ENCODE measurements around the gene CTBS.
"Not testable (repeated sequence)": the region's sequence is repeated elsewhere in the genome, so short reads cannot be mapped to it uniquely, and the experiment has no call there.

Gene CTBS, protein sequence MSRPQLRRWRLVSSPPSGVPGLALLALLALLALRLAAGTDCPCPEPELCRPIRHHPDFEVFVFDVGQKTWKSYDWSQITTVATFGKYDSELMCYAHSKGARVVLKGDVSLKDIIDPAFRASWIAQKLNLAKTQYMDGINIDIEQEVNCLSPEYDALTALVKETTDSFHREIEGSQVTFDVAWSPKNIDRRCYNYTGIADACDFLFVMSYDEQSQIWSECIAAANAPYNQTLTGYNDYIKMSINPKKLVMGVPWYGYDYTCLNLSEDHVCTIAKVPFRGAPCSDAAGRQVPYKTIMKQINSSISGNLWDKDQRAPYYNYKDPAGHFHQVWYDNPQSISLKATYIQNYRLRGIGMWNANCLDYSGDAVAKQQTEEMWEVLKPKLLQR

DNA sequence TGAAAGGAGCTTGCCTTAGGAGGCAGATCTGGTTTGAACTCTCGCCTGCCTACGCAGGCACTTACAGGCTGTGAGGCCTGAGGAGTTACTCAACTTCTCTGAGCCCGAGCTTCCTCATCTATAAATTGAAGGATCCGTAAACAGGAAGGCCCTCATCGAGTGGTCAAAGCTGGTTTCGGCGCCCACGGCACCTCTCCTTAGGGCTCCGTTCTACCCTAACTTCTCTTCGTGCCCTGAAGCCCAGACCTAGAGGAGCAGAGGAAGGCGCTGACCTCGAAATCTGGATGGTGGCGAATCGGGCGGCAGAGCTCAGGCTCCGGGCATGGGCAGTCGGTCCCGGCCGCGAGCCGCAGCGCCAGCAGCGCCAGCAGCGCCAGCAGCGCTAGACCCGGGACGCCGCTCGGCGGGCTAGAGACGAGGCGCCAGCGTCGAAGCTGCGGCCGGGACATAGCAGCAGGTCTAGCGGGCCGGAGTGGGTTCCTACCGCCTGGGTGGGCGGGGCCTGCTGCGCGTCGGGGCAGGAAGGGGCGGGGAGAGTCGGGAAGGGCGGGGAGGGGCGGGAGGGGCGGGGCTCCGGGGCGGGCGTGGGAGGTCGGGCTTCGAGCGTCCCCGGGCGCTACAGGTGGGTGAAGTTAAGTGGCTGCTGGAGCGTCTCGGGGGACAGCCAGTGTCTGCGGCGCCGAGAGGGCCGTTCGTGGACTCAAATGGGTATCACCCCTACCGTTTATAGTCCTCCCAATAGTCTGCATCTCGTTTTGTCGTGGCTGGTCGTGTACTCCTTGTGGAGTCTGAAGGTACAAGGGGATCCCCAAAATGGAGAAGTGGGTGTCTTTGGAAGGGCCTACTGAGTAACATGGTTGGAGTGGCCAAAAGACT lies at the start of gene CTBS:
Gene CTBS, minus strand, starts transcription at position 474 of the 876 bp plus-strand sequence. Its CDS starts 25 bp downstream, at position 449.
- peak; percentile 84 for DNase-seq

DNA sequence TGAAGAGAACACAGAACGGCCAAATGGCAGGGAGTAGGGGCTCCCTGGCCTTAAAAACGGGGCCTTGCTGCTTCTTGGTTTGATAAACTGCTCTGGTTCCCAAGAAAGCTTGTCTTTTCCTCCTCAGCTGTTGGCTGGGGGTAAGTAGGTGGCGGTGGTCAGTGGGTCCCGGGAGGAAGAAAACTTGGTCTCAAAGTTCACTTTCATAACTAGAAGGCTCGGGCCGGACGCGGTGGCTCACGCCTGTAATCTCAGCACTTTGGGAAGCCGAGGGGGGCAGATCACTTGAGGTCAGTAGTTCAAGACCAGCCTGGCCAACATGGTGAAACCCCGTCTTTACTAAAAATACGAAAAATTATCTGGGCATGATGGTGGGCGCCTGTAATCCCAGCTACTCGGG lies 47.3 kb upstream of the CTBS start:
- no peak for DNase-seq

DNA sequence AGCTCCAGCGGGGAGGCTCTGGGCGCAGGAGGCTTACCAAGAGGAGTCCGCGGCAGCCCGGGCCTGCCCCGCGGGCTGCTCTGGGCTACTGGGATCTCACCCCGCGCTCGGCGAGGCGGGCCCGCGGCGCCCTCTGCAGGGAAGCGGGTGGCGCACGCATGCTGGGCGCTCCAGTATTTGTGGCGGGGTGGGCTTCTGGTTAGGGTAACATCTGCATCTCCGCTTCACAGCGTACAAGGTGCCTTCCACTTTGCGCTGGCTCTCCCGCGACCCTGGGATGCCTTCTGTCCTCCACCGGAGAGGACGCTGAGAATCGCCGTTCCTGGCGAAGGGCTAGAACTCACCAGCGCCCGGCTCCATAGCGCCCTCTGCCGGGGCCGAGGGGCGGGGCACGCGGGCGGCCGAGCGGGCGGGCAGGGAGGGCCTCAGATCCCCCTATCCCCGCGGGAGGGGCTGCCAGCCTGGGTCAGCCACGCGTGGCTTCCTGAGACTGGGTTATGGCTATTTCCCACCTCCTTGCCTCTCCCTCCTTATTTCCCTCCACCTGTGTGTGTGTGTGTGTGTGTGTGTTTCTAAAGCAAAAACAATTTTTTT lies 46.6 kb upstream of the CTBS start:
- peak; percentile 47 for DNase-seq

DNA sequence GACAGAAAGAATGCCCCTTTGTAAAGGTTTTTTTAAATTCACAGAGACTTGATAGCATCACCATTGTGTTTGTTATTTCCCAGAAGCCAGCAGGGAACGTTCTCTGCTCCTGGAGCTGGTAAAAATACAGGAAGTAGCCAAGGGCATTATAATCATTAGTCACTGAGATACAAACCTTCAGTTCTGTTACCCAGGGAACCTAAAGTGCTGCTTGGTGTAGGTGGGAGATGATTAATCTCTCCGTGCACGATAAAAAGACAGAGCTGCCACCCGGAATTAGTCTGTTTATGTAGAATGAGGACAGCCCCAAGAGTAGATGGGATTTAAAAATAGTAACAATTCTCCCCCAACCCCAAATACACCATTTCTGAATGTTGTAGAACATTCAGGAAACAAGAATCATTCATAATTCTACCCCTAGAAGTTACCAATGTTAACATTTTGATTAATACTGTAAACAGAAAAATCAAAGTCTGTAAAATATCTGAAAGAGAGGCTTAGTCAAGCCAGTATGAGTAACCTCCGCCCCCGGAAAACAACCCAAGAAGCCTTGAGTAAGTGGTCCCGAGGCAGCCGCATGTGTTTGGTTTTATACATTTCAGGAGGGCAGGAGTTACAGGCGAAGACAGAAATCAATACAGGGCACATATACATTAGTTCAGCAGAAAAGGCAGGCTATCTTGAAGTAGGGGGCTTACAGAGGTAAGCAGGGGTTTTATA lies 45.3 kb upstream of the CTBS start:
- peak; percentile 83 for DNase-seq

DNA sequence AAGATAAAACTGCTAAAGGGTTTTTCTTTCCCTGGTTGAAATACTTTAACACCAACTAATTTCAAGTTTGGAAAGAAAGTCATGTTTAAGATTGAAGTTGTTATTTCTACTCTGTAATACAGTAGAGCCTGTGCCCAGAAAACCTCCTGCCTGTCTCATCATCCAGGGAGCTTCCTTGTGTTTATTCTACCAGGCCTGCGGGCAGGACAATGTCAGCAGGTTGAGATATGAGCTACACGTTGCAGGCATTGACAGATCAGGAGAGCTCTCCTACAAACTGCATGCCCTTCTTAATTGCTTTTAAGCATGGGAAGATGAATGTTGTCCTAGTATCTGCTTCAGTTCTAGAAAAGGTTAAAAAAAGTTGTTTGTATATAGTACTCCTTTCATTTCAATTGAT lies 43.1 kb upstream of the CTBS start:
- DNase-seq, result no peak

DNA sequence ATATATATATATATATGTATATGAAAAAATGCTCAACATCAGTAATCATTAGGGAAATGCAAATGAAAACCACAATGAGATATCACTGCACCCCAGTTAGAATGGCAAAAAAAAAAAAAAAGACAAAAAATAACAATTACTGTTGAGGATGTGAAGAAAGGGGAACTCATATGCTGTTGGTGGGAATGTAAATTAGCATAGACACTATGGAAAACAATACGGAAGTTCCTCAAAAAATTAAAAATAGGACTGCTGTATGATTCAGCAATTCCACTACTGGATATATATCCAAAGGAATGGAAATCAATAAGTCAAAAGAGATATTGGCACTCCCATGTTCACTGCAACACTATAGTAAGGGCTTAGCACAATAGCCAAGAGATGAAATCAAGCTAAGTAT lies 41.5 kb upstream of the CTBS start:
- DNase-seq, result no peak

DNA sequence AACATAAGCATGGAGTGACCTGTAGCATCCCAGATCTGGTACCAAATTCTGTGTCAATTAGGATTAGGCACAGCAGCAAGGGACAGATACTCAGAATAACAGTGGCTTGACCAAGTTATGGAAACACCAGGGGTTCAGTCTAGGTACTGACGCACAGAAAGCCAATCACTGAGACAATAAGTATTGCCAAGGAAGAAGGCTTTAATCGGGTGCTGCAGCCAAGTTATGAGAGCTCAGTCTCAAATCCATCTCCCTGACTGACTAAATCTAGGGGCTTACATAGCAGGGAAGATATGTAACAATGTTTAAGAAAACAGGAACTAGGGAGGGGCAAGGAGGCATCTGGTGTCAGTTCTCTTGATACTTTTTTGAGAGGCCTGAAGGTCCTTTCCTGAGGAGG lies 39.6 kb upstream of the CTBS start:
- DNase-seq, result no peak

DNA sequence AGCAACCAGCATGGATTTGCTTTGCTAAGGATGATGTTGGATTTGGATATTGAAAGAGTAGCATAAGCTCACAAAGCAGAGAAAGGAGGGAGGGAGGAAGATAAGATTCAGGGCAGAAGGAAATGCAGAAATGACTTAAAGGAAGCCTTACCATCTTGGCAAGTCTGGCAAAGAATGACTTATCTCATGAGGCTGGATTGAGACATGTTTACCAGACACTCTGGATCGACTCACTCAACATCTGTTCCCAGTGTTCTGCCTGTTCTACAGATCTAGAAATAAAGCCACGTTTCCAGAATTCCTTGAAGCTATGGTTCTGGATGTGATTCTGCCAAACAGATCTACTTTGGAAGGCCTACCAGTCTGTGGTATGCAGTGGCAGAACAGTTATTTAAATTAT lies 38.8 kb upstream of the CTBS start:
- DNase-seq, result no peak

DNA sequence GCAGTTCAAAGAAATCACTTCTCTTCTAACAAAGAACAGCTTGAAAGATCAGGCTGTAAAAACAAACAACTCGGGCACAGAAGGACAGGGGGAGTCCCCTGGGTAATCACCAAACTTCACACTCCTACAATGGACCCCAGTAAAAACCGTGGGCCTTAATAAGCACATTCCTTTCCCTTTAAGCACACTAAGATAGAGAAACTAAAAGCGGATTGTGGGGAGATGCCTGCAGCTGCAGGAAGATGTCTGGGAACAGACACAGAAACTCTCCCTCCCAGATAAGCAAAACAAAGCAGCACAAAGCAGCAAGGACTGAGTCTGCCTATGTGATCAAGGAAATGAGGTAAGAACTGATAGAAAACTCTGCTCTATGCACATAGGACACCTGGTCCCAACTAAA lies 37.6 kb upstream of the CTBS start:
- DNase-seq, result no peak

DNA sequence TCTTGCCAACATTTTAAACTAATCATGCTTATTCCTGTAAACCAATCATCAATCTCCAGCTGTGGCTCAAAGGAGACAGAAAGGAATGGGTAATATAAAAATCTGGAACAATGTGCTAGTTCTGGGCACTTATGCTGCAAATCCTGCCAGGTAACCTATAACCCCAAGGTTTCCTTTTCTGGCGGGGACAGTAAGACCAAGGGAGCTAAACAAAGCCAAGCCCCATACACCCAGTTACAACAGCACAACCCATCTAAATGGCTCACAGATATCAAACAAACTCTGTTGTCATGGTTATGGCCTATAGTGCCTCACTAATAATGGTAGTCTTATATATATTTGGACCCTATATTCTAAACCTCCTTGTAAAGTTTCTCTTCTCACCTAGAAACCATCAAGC lies 36.9 kb upstream of the CTBS start:
- no peak for DNase-seq

DNA sequence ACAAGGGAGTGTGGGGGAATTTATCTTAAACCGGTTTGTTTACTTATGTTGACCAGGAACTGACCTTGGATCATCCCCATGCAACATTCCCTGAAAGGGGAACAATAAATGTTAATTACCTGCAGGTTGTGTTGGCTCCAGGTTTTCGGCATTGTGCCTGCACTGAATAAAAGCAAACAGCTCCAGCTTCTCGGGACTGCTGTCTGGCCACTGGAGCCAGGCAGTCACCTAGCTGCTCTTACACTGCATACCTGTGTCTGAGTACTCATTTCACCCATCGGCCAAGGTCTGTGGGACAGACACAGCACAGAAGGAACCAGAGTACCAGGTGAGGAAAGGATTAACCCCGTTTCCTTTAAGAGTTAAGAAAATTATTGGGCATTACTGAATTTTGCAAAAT lies 32.7 kb upstream of the CTBS start:
- no peak for DNase-seq

DNA sequence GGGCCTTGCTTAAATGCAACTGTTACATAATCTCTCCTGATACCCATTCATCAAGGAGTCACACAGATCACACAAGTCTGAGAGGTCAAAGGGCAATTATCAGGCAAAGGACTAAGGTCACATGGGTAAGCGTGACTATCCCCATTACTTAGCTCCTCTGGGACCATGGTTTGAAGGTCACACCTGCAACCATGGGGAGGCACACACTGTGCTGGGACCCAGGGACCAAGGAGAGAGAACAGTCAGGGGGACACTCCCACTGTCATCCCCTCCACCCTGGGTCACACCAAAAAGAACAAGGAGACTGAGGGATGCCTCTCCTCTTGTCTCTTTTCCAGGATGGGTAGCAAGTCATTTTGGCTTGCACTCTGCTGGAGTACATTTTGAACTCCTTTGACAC lies 30.9 kb upstream of the CTBS start:
- no peak for DNase-seq

DNA sequence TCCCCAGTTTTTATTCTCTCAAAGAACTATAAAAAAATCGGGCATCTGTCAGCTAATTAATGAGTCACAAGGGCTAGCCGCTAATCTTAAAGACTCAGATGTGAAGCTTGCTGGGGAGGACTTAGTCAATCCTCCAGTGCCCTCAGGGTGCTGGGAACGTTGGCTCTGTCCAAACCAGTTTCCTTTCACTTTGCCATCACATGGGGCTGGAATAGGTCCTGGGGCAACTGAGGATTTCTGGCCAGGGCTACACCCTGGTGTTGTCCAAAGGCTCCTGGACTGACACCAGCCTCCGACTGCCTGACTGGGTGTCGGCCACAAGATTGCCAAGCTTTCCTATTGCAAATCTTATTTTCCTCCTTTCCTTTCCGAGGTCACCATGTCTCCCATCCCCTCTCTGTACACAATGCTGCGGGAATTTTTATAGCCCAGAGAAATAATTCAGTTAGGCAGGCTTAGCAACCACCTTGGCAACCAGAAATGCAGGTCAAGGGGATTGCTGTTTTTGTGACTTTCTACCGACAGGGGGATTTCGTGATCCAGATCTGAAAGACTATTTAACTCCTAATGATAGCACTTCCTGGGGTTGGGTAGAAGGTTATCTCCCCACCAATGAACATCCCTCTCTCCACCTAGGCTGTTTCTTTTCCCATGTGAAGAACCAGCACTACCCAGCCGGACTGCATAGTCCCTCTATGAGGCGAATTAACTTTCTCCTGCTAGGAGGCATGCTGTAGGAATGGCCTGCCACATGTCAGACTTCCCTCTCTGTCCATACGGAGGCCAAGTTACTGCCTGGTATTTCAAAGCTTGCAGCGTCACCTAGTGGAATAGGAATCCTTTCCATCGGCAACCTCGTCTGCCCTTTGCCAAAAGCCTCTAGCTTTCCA lies 29.9 kb upstream of the CTBS start:
- DNase-seq, result peak; percentile 92

DNA sequence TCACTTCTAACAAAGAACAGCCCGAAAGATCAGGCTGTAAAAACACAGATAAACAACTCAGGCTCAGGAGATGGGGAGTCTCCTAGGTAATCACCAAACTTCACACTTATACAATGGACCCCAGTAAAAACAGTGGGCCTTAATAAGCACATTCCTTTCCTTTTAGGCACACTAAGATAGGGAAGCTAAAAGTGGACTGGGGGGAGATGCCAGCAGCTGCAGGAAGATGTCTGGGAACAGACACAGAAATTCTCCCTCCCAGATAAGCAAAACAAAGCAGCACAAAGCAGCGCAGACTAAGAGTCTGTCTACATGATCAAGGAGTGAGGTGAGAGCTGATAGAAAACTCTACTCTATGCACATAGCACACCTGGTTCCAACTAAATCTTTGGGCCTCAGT lies 29.0 kb upstream of the CTBS start:
- peak; percentile 31 for DNase-seq

DNA sequence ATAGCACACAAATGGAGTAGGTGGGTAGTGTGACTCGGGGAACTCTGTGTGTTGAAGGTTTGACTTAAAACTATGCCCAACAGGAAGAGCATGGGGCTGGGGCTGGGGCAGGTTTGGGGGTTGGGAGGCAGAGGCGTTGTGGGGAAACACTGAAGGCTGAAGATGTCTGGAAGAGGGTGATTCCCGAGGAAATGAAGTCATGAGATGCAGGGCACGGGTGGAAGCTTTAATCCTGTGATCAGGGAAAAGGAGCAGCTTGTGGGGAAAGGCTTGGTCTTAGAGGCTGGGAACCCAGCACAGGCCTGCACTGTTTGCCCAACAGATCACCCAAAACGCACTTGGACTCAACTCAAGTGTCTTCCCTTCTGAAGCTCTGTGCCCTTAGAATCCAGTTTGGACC lies 26.6 kb upstream of the CTBS start:
- no peak for DNase-seq

DNA sequence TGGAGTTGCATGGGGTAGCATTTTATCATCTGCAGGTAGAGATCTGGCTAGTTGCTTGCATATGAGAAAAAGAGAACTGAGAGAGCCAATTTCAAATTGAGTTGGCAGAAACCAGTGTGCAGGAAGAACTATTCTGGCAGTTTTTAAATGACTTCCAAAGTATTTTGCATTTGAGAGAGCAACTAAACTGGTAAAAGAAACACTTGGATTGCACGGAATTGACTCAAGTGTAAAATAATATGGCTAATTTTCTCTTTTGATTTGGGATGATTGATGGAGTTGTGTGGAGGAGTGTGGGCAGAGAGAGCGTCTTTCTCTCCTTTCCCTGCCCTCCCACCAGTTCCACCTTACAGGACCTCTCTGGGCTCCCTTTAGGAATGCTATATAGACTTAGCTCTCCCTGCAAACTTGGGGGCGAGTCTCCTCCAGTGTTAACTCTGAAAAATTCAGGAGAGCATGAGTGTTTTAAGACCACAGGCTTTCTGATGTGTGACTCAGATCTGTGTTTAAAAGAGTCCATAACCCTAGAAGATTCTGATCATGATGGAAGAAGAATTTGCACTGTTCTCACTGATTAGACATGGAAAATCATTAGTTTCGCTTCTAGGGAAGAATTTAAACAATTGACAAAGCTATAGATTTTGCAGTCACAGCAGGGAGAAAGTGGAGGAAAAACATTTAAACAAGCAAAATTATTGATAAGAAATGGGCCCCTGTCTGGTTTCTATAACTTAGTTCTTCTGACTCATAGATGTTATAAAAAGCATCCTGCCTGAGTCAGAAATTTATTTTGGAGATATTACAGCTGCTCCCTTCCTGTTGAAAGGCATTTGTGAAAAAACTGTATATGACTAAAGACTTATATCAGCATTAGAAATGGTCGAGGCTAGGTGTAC lies 24.9 kb upstream of the CTBS start:
- DNase-seq, result peak; percentile 92

DNA sequence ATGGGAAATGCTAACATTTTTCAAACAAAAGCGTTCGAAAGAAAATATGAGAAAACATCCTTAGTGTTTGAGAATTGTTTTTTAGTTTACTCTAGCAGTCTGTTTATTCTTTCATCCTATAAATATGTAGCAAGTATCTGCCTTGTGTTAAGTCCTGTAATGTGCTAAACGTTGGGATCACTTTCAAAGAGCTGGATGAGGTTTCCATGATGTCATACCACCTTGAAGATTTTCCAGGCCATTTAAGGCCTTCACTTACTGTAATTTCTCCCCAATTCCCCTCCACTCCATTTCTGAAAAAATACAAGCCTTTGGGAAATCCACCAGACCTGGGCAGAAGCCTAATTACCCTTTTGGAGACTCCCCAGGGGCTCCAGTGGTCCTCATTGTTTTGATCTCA lies 24.2 kb upstream of the CTBS start:
- DNase-seq, result peak; percentile 42

DNA sequence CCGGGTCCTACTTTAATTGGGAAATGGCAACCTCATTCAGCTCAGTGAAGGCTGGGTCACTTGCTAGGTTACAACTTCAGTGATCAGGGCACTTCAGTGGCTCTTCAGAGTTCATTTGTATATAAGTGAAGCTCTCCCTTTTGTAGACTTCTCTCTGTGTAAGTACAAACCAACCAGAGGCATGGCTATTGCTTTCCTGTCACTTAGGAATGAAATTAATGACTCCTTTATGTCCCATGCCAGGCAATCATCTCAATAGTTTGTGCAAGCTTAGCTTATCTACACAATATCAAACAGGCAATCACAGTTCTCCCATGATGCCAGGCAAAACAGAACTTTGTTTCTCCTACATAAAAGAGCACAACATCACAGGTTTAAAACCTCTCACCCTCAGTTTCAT lies 22.8 kb upstream of the CTBS start:
- DNase-seq, result no peak

DNA sequence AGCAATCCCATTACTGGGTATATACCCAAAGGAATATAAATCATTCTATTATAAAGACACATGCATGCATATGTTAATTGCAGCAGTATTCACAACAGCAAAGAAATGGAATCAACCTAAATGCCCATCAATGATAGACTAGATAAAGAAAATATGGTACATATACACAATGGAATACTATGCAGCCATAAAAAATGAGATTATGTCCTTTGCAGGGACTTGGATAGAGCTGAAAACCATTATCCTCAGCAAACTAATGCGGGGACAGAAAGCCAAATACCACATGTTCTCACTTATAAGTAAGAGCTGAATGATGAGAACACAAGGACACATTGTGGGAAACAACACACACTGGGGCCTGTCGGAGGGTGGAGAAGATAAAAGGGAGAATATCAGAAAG lies 20.7 kb upstream of the CTBS start:
- DNase-seq, result not testable (repeated sequence)

DNA sequence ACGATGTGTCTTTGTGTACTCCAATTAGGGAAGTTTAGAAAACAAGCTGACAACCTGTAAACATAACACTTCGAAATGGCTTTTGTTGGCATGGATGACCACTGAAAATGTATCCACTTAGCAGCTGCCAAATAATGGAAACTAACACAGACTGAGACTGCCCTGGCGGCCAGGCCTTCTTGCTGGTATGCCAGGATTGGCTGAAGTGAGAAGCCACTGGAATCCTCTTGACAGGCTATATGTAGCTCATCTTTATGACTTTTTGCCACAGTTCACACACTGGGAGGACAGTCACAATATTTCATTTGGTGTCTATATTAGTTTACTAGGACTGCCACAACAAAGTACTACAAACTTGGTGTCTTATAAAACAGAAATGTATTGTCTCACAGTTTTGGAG lies 12.9 kb upstream of the CTBS start:
- DNase-seq, result no peak

DNA sequence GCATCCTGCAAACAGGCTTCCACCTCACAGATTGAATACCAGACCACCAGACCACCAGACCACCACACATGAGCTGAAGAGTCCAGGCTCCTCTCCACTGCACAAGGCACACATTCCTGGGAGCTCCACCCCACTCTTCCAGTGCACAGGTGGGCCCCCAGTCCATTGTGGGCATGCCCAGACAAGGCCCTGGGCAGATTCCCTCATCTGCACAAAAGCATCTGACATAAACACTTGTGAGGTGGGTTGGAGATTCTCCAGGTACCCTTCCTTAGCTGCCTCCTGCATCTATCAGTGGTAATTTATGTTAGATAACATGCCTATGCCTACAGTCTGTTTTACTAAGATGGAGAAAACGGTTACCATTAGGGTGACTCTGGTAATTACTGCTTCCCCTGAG lies 11.6 kb upstream of the CTBS start:
- DNase-seq, result no peak
